Suprapubic skin (tissue), 4 donors: ENCODE data around the gene PLAGL2.

Experiments used
- EP300 ChIP-seq: sonication (generic); formaldehyde crosslinking; IDR thresholded peaks from one replicate; pipeline ENCODE4 v1.6.1; 2017; ENCODE audit warnings: antibody characterized with exemption
- POLR2A ChIP-seq, 2 donors: fragments of 450-650 bp; IDR thresholded peaks; one replicate each; pipeline ENCODE4 v1.6.1; 2017; ENCODE audit warnings: antibody characterized with exemption in 2 of 2, mild to moderate bottlenecking in 2 of 2, moderate library complexity in 2 of 2
- POLR2AphosphoS5 ChIP-seq, 3 donors: sonication (generic); formaldehyde crosslinking; IDR thresholded peaks; one replicate each; pipeline ENCODE4 v1.6.1; 2017; ENCODE audit warnings: antibody characterized with exemption in 3 of 3
- TF ChIP-seq, protein P1 (sequence below), 2 donors: fragments of 200-600 bp in 1 of 2; fragments of 450-650 bp in 1 of 2; sonication (generic) in 1 of 2; IDR thresholded peaks; one replicate each; pipeline ENCODE4 v1.5.1; 2016 to 2019; ENCODE audit warnings: antibody characterized with exemption in 2 of 2, mild to moderate bottlenecking in 1 of 2, moderate library complexity in 1 of 2

DNA sequence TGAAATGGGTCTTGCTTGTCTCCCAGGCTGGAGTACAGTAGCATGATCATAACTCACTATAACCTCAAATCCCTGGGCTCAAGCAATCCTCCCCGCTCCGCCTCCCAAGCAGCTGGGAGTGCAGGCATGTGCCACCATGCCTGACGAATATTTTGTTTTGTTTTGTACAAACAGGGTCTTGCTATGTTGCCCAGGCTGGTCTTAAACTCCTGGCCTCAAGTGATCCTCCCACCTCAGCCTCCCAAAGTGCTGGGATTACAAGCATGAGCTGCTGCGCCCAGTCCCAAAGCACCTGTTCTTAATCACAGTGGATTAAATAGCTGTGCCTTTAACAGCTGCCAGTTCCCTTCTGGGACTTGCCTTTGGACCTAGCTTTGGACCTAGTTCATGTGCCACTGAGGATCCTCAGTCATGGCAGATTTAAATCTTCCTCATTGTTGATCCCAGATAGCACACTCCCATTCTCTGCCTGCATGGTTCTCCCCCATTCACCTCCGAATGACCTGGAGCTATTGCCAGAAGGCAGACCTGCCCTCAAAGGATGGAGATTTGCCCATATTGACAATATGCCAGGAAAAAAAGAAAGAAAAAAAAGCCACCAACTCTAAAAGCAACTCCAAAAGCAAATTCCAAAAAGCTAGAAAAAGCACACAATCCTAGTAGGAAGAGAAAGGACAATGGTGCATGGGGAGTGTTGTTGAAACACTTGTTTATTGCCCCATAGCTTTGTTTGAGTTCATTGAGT lies 10.8 kb upstream of the PLAGL2 start:
- TF ChIP-seq, protein P1, sequence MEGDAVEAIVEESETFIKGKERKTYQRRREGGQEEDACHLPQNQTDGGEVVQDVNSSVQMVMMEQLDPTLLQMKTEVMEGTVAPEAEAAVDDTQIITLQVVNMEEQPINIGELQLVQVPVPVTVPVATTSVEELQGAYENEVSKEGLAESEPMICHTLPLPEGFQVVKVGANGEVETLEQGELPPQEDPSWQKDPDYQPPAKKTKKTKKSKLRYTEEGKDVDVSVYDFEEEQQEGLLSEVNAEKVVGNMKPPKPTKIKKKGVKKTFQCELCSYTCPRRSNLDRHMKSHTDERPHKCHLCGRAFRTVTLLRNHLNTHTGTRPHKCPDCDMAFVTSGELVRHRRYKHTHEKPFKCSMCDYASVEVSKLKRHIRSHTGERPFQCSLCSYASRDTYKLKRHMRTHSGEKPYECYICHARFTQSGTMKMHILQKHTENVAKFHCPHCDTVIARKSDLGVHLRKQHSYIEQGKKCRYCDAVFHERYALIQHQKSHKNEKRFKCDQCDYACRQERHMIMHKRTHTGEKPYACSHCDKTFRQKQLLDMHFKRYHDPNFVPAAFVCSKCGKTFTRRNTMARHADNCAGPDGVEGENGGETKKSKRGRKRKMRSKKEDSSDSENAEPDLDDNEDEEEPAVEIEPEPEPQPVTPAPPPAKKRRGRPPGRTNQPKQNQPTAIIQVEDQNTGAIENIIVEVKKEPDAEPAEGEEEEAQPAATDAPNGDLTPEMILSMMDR (IDR thresholded peaks at IDR 0.05), result no peak
- TF ChIP-seq POLR2A (IDR thresholded peaks at IDR 0.05), result no peak
- TF ChIP-seq EP300, result no peak
- no peak for TF ChIP-seq POLR2AphosphoS5 (IDR thresholded peaks at IDR 0.05)
